Colonic mucosa (tissue), 4 donors: Measurements from ENCODE around the gene TMEM186. TPM values are rescaled to one million over a fixed set of nuclear protein-coding genes. Genes with fewer than 3 reads are reported as not detected.

Experiments
- DNase-seq: peaks from one replicate; pipeline ENCODE4 v3.0.0-alpha.2; 2020
- H3K27ac ChIP-seq: fragments of 200-600 bp; one replicate; pipeline ENCODE4 v1.8.0; 2021
- H3K27me3 ChIP-seq: fragments of 200-600 bp; one replicate; pipeline ENCODE4 v1.8.0; 2021
- H3K36me3 ChIP-seq: fragments of 200-600 bp; one replicate; pipeline ENCODE4 v1.8.0; 2021
- H3K4me1 ChIP-seq: fragments of 200-600 bp; one replicate; pipeline ENCODE4 v1.8.0; 2021; ENCODE audit warnings: mild to moderate bottlenecking
- H3K4me3 ChIP-seq: fragments of 200-600 bp; one replicate; pipeline ENCODE4 v1.8.0; 2021
- H3K9ac ChIP-seq, 2 donors: one replicate each; pipeline ENCODE4 v1.7.0; 2013; ENCODE audit warnings: control low read depth in 2 of 2, low read depth in 2 of 2, low read length in 2 of 2
- H3K9me3 ChIP-seq: fragments of 200-600 bp; one replicate; pipeline ENCODE4 v1.8.0; 2021
- CTCF ChIP-seq: fragments of 200-600 bp; IDR thresholded peaks from one replicate; pipeline ENCODE4 v1.8.0; 2022; ENCODE audit warnings: antibody characterized with exemption, mild to moderate bottlenecking
- intact Hi-C: fragments of 100-400 bp; cut with DNase I; formaldehyde crosslinking; loops from one replicate; pipeline ENCODE4 v1.14.1; 2022
- total RNA-seq, 2 donors: library from RNA; stranded (reverse); fragmentation: NEBNext Ultra II Directional in 1 of 2; extraction: Animal tissue kit (Norgen Biotek cat#: 25700) in 1 of 2; gene quantifications; one replicate each; pipeline ENCODE4 v1.2.1, GENCODE V29; 2021
- donor health status: healthy.
- donor health status: DM: no; HTN: no; CAD: no.
- donor health status: DM: no; HTN: no; CAD: no.

Gene TMEM186
- total RNA-seq, 2 donors from 2014 or later = 11.9 to 20.3 TPM

- H3K27me3 ChIP-seq = no peaks in the 10 kb centered on the region
- no peak overlapping the region for H3K27ac ChIP-seq
- no peaks in the 10 kb centered on the region for H3K36me3 ChIP-seq
- no peak for DNase-seq
- H3K4me3 ChIP-seq = no peak overlapping the region
- intact Hi-C loops = loop anchor here (10.0 kb wide), 1 partner anchor 50 kb away; no protein-coding TSS in a partner anchor
- H3K9me3 ChIP-seq = no peaks in the 10 kb centered on the region
- no peak for TF ChIP-seq CTCF
- H3K4me1 ChIP-seq = no peaks in the 10 kb centered on the region
- H3K9ac ChIP-seq = no peak overlapping the region
Measured at GRCh38 chr16:8764525-8765250, 32.8 kb downstream of the TMEM186 start.

GRCh38 chr16:8763899-8764298, 33.5 kb downstream of the TMEM186 start:
- intact Hi-C loops = loop anchor here (10.0 kb wide), 1 partner anchor 49 kb away; no protein-coding TSS in a partner anchor
- Histone ChIP-seq H3K4me3 (no peak overlapping the region), H3K9me3 (no peaks in the 10 kb centered on the region), H3K36me3 (no peaks in the 10 kb centered on the region), H3K9ac (no peak overlapping the region), H3K27me3 (no peaks in the 10 kb centered on the region), H3K27ac (no peak overlapping the region), H3K4me1 (no peaks in the 10 kb centered on the region)
- TF ChIP-seq CTCF = no peak
- DNase-seq = no peak

GRCh38 chr16:8763083-8763482, 34.4 kb downstream of the TMEM186 start:
- intact Hi-C loops = loop anchor here (10.0 kb wide), 1 partner anchor 48 kb away; no protein-coding TSS in a partner anchor
- no peak overlapping the region for H3K27ac ChIP-seq
- no peaks in the 10 kb centered on the region for H3K36me3 ChIP-seq
- H3K4me1 ChIP-seq = no peaks in the 10 kb centered on the region
- DNase-seq = no peak
- no peaks in the 10 kb centered on the region for H3K9me3 ChIP-seq
- no peaks in the 10 kb centered on the region for H3K27me3 ChIP-seq
- no peak overlapping the region for H3K9ac ChIP-seq
- TF ChIP-seq CTCF = no peak
- H3K4me3 ChIP-seq = no peak overlapping the region

GRCh38 chr16:8762254-8762653, 35.2 kb downstream of the TMEM186 start:
- Histone ChIP-seq H3K4me1 (no peaks in the 10 kb centered on the region), H3K4me3 (no peak overlapping the region), H3K9me3 (no peaks in the 10 kb centered on the region), H3K27me3 (no peaks in the 10 kb centered on the region), H3K9ac (no peak overlapping the region), H3K27ac (no peak overlapping the region), H3K36me3 (no peaks in the 10 kb centered on the region)
- DNase-seq = no peak
- no peak for TF ChIP-seq CTCF
- intact Hi-C loops = loop anchor here (10.0 kb wide), 1 partner anchor 47 kb away; no protein-coding TSS in a partner anchor

- Histone ChIP-seq H3K36me3 (no peaks in the 10 kb centered on the region), H3K4me1 (no peaks in the 10 kb centered on the region), H3K27ac (no peak overlapping the region), H3K4me3 (no peak overlapping the region), H3K27me3 (no peaks in the 10 kb centered on the region), H3K9me3 (no peaks in the 10 kb centered on the region), H3K9ac (no peak overlapping the region)
- no peak for TF ChIP-seq CTCF
- intact Hi-C loops = loop anchor here (10.0 kb wide), 1 partner anchor 46 kb away; no protein-coding TSS in a partner anchor
- no peak for DNase-seq
Measured at GRCh38 chr16:8761078-8761477, 36.4 kb downstream of the TMEM186 start.
